AG10803 (cell line): ENCODE results near the gene CCDC170.

Experiments
- DNase-seq: peaks from one replicate; pipeline ENCODE4 v3.0.0; 2010; ENCODE audit warnings: low read depth
- H3K4me3 ChIP-seq: 2 replicates; pipeline ENCODE4 v1.5.1; 2011; ENCODE audit warnings: mild to moderate bottlenecking, low read length, control low read depth
- TF ChIP-seq, protein P1 (sequence below): conservative IDR thresholded peaks from 2 replicates; pipeline ENCODE4 v1.5.1; 2011; ENCODE audit warnings: mild to moderate bottlenecking, low read length, control low read depth, inconsistent platforms

CCDC170 gene

DNA sequence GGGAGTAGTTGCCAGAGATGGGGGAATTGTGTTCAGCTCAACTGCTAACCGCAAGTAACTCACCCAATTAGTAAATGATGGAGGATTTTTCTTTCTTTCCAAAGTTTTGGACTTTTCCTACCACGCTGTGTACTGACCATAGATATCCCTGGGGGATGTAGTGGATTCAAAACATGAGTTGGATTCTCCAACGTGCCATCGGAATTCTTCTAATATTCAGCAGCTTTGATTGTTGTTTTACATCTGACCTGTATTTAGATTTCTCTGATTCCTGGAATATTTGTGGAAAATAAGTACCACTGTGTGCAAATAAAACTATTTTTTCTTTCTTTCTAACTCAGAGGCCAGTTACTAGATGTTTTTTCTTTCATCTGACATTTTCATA lies 1.1 kb downstream of the CCDC170 start:
- TF ChIP-seq, protein P1, sequence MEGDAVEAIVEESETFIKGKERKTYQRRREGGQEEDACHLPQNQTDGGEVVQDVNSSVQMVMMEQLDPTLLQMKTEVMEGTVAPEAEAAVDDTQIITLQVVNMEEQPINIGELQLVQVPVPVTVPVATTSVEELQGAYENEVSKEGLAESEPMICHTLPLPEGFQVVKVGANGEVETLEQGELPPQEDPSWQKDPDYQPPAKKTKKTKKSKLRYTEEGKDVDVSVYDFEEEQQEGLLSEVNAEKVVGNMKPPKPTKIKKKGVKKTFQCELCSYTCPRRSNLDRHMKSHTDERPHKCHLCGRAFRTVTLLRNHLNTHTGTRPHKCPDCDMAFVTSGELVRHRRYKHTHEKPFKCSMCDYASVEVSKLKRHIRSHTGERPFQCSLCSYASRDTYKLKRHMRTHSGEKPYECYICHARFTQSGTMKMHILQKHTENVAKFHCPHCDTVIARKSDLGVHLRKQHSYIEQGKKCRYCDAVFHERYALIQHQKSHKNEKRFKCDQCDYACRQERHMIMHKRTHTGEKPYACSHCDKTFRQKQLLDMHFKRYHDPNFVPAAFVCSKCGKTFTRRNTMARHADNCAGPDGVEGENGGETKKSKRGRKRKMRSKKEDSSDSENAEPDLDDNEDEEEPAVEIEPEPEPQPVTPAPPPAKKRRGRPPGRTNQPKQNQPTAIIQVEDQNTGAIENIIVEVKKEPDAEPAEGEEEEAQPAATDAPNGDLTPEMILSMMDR: no peak

DNA sequence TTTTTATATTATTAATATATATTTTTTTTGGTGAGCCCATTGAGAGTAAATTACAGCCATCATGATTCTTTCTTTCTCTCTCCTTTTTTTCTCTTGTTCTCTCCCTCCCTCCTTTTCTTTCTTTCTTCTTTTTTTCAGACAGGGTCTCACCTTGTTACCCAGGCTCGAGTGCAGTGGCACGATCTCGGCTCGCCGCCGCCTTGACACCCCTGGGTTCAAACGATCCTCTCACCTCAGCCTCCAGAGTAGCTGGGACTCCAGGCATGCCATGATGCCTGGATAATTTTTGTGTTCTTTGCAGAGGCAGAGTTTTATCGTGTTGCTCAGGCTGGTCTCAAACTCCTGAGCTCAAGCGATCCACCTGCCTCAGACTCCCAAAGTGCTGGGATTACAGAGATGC lies 1.6 kb downstream of the CCDC170 start:
- DNase-seq: no peak
- H3K4me3 ChIP-seq: no peak overlapping the region
- TF ChIP-seq, protein P1: no peak

More for the DNA sequence above, 1.1 kb downstream of the CCDC170 start:
- peak; percentile 59 for DNase-seq
- peak overlapping the region; percentile 70 for H3K4me3 ChIP-seq

DNA sequence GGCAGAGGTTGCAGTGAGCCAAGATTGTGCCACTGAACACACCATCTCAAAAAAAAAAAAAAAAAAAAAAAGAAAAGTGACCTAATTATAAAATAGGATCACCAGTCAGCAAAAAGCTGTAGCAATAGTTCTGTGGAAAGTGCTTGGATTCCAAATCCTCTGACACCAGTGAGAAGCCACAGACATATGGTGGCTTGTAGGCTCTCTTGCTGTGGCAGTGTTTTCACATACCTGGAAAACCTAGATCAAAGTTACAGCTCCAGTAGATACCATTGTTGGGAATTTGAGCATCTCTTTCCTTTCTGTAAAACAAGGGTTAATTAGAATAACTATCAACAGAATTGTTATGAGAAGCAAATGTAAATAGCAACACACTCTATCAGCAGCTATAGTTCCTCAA lies 4.1 kb downstream of the CCDC170 start:
- TF ChIP-seq, protein P1: no peak
- no peak for DNase-seq
- H3K4me3 ChIP-seq: no peak overlapping the region

DNA sequence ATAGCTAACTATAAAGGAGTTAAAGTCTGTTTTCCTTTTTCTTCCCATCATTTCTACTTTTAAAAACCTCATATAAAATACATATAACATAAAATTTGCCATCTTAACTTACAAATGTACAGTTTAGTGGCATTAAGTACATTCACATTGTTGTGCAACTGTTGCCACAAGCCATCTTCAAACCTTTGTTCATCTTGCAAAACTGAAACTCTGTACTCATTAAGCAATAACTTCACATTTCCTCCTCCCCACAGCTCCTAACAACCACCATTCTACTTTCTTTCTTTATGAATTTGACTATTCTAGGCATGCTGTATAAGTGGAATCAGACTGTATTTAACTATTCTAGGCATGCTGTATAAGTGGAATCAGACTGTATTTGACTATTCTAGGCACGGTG lies 4.5 kb downstream of the CCDC170 start:
- H3K4me3 ChIP-seq: no peak overlapping the region
- DNase-seq: peak; percentile 30
- TF ChIP-seq, protein P1: no peak

DNA sequence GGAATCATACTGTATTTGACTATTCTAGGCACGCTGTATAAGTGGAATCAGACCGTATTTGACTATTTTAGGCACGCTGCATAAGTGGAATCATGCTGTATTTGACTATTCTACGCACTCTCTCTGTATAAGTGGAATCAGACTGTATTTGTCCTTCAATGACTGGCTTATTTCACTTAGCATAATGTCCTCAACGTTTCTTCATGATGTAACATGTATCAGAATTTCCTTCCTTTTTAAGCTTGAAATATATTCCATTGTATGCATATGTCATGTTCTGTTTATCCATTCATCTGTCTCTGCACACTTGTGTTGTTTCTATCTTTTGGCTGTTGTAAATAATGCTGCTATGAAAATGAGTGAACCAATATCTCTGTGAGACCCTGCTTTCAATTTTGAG lies 5.7 kb downstream of the CCDC170 start:
- no peak overlapping the region for H3K4me3 ChIP-seq
- TF ChIP-seq, protein P1: no peak
- DNase-seq: no peak

DNA sequence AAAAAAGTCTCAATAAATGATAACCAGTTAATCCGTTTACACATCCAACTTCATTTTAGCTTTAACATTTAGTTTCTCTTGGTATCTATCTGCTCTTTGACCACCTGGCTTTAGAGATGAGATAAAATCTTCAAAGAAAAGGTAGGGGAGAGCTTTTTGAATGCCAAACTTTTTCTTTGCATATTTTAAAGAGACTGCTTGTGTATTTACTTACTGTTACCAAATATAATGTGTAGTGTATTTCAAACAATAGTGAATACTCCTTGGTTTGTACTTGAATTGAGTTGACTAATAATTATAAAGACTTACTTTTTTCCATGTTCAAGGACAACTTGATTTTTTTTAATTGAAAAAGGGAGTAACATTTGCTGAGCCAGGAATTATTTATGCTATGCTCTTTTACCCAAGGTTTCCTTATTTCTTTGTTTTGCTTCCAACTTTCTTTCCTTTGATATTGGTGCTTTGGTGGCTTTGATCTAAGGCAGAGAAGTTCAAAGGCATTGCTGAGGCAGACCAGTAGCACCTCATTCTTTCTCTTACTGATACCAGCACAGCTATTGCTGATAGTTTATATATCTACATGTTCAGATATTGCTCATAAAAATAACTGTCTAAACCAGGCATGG lies 7.8 kb downstream of the CCDC170 start:
- TF ChIP-seq, protein P1: no peak
- DNase-seq: no peak
- H3K4me3 ChIP-seq: no peak overlapping the region

DNA sequence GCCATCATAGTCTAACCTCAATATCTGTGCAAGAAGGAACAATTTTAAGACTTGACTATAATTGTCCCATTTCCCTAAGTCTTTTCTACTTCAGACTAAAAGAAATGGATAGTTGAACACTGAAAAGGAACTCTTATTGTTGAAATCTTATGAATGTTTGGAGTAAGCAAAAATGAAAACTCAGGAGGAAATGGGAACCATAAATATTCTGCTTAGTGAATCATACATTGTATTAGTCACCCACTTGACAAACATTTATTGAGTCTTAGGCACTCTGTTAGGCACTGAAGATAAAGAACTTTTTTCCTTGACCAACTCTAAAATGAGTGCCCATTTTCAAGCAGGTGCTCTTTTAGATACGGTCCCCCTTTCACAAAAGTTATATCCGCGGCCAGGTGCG lies 8.7 kb downstream of the CCDC170 start:
- no peak overlapping the region for H3K4me3 ChIP-seq
- TF ChIP-seq, protein P1: no peak
- DNase-seq: peak; percentile 36
